Liver (tissue), 9 donors: ENCODE data around the gene MASP2. TPM values are rescaled to one million over a fixed set of nuclear protein-coding genes. Genes with fewer than 3 reads are reported as not detected.

Source experiments
- DNase-seq: peaks from one replicate; pipeline ENCODE4 v3.0.0-alpha.2; 2017; ENCODE audit warnings: low spot score
- H3K27ac ChIP-seq, 2 donors: one replicate each; pipeline ENCODE4 v1.7.0; 2013; ENCODE audit warnings: inconsistent platforms in 2 of 2, low read length in 2 of 2, control low read depth in 1 of 2, low read depth in 1 of 2, mild to moderate bottlenecking in 1 of 2
- H3K27me3 ChIP-seq, 4 donors: one replicate each; pipeline versions ENCODE4 v1.6.1 to v1.7.0; 2013; ENCODE audit warnings: low read length in 3 of 4, inconsistent platforms in 1 of 4, mild to moderate bottlenecking in 1 of 4, moderate library complexity in 1 of 4; ENCODE audit not compliant: control insufficient read depth in 4 of 4, insufficient read depth in 4 of 4
- H3K36me3 ChIP-seq, 4 donors: one replicate each; pipeline versions ENCODE4 v1.6.1 to v1.7.0; 2013; ENCODE audit warnings: low read length in 3 of 4, mild to moderate bottlenecking in 3 of 4, low read depth in 1 of 4, moderate library complexity in 1 of 4; ENCODE audit not compliant: control insufficient read depth in 4 of 4, insufficient read depth in 3 of 4
- H3K4me1 ChIP-seq, 4 donors: one replicate each; pipeline versions ENCODE4 v1.6.1 to v1.7.0; 2013; ENCODE audit warnings: low read length in 3 of 4, mild to moderate bottlenecking in 3 of 4, moderate library complexity in 1 of 4; ENCODE audit not compliant: control insufficient read depth in 4 of 4, insufficient read depth in 4 of 4
- H3K4me3 ChIP-seq, 3 donors: one replicate each; pipeline versions ENCODE4 v1.6.1 to v1.7.0; 2013; ENCODE audit warnings: low read length in 3 of 3, control low read depth in 1 of 3, low read depth in 1 of 3, mild to moderate bottlenecking in 1 of 3
- H3K9ac ChIP-seq, 2 donors: one replicate each; pipeline ENCODE4 v1.7.0; 2013; ENCODE audit warnings: low read length in 2 of 2, mild to moderate bottlenecking in 2 of 2, moderate library complexity in 2 of 2, control low read depth in 1 of 2, low read depth in 1 of 2
- H3K9me3 ChIP-seq, 4 donors: one replicate each; pipeline versions ENCODE4 v1.6.1 to v1.7.0; 2013; ENCODE audit warnings: low read length in 3 of 4; ENCODE audit not compliant: control insufficient read depth in 4 of 4
- ATF3 ChIP-seq: IDR thresholded peaks from 2 replicates; pipeline ENCODE4 v1.6.1; 2016; ENCODE audit warnings: antibody characterized with exemption
- CTCF ChIP-seq: fragments of 150-350 bp; IDR thresholded peaks from 2 replicates; pipeline ENCODE4 v1.5.1; 2017; ENCODE audit warnings: improper control_type of control experiment, low read depth, low read length; ENCODE audit not compliant: missing input control
- FOXA1 ChIP-seq: IDR thresholded peaks from 2 replicates; pipeline ENCODE4 v1.6.1; 2016; ENCODE audit warnings: antibody characterized with exemption
- FOXA2 ChIP-seq: IDR thresholded peaks from 2 replicates; pipeline ENCODE4 v1.6.1; 2016; ENCODE audit warnings: antibody characterized with exemption
- GABPA ChIP-seq, 2 donors: IDR thresholded peaks in 1 of 2; conservative IDR thresholded peaks in 1 of 2; 2 replicates each; pipeline ENCODE4 v1.6.1; 2016; ENCODE audit warnings: antibody characterized with exemption in 2 of 2, mild to moderate bottlenecking in 1 of 2, moderate library complexity in 1 of 2
- HNF4A ChIP-seq, 2 donors: conservative IDR thresholded peaks; 2 replicates each; pipeline ENCODE4 v1.6.1; 2016; ENCODE audit warnings: antibody characterized with exemption in 2 of 2, mild to moderate bottlenecking in 2 of 2
- HNF4G ChIP-seq: IDR thresholded peaks from 2 replicates; pipeline ENCODE4 v1.6.1; 2016; ENCODE audit warnings: antibody characterized with exemption
- JUND ChIP-seq, 2 donors: IDR thresholded peaks; 2 replicates each; pipeline ENCODE4 v1.6.1; 2016; ENCODE audit warnings: antibody characterized with exemption in 2 of 2
- MAX ChIP-seq: IDR thresholded peaks from 2 replicates; pipeline ENCODE4 v1.6.1; 2016; ENCODE audit warnings: antibody characterized with exemption
- NR2F2 ChIP-seq: IDR thresholded peaks from 2 replicates; pipeline ENCODE4 v1.6.1; 2016; ENCODE audit warnings: antibody characterized with exemption
- RAD21 ChIP-seq, 2 donors: IDR thresholded peaks; 2 replicates each; pipeline ENCODE4 v1.6.1; 2016; ENCODE audit warnings: antibody characterized with exemption in 2 of 2, mild to moderate bottlenecking in 2 of 2
- RXRA ChIP-seq, 2 donors: IDR thresholded peaks; 2 replicates each; pipeline ENCODE4 v1.6.1; 2017 to 2018; ENCODE audit warnings: antibody characterized with exemption in 2 of 2, mild to moderate bottlenecking in 1 of 2
- SP1 ChIP-seq: IDR thresholded peaks from 2 replicates; pipeline ENCODE4 v1.6.1; 2018; ENCODE audit warnings: antibody characterized with exemption, mild to moderate bottlenecking
- TAF1 ChIP-seq: conservative IDR thresholded peaks from 2 replicates; pipeline ENCODE4 v1.6.1; 2016; ENCODE audit warnings: antibody characterized with exemption, mild to moderate bottlenecking
- YY1 ChIP-seq: IDR thresholded peaks from 2 replicates; pipeline ENCODE4 v1.6.1; 2016; ENCODE audit warnings: antibody characterized with exemption, mild to moderate bottlenecking
- ZBTB33 ChIP-seq: IDR thresholded peaks from 2 replicates; pipeline ENCODE4 v1.6.1; 2016; ENCODE audit warnings: antibody characterized with exemption
- WGBS: extraction: QIAGEN DNeasy Blood & Tissue Kit; methylation state at CpG from one replicate; pipeline ENCODE4 v1.1.7; 2013; 5-methylcytosine and 5-hydroxymethylcytosine counted together
- polyA plus RNA-seq, 2 donors: library from polyadenylated mRNA; stranded (reverse) in 1 of 2; unstranded in 1 of 2; fragments of 200-250 nt in 1 of 2; fragments of >200 nt in 1 of 2; fragmentation: Nextera tagmentation in 1 of 2; extraction: Ambion mirVana in 1 of 2; gene quantifications; one replicate each; pipeline versions ENCODE4 v1.2.1 to v1.2.3, GENCODE V29; 2013 to 2015
- total RNA-seq, 2 donors: library from RNA; depleted of rRNA; stranded (reverse); fragments of >200 nt; gene quantifications; one replicate each; pipeline ENCODE4 v1.2.3, GENCODE V29; 2014
- donor health status: healthy.
- donor health status: healthy.
- donor health status: healthy.
- donor health status: healthy.
- donor health status: healthy.

Gene MASP2
- total and polyA plus RNA-seq, 4 donors = 30.0 to 530 (median 213) TPM

GRCh38 chr1:11024874-11025203, 22.2 kb downstream of the MASP2 start (continued):
- TF ChIP-seq ZBTB33 (no peak), CTCF (no peak), SP1 (no peak), FOXA2 (no peak), JUND (IDR thresholded peaks at IDR 0.05) (no peak), GABPA (IDR thresholded peaks at IDR 0.05 in 1 of 2, conservative IDR thresholded peaks at IDR 0.05 in 1 of 2) (no peak)

GRCh38 chr1:11024154-11024873, 22.7 kb downstream of the MASP2 start:
- TF ChIP-seq HNF4G = no peak
- no peak for TF ChIP-seq CTCF
- TF ChIP-seq RAD21 (IDR thresholded peaks at IDR 0.05) = no peak
- no peak for TF ChIP-seq GABPA (IDR thresholded peaks at IDR 0.05 in 1 of 2, conservative IDR thresholded peaks at IDR 0.05 in 1 of 2)
- no peak for TF ChIP-seq SP1
- TF ChIP-seq NR2F2 = no peak
- TF ChIP-seq ATF3 = no peak
- TF ChIP-seq TAF1 = no peak
- no peak for TF ChIP-seq FOXA2
- no peak for TF ChIP-seq MAX
- no peak for TF ChIP-seq RXRA (IDR thresholded peaks at IDR 0.05)
- no peak for TF ChIP-seq YY1
- no peak for TF ChIP-seq FOXA1
- TF ChIP-seq HNF4A (conservative IDR thresholded peaks at IDR 0.05) = no peak
- no peak overlapping the region for H3K9ac ChIP-seq
- 92% methylated on average over 3 of the region's 3 CpGs for WGBS
- DNase-seq = no peak
- H3K4me1 ChIP-seq = peaks cover 0 to under 1% (median 0%) of the 10 kb centered on the region in 4 donors
- no peaks in the 10 kb centered on the region for H3K27me3 ChIP-seq
- peaks cover 5 to 78% (median 64%) of the 10 kb centered on the region in 4 donors for H3K36me3 ChIP-seq
- H3K27ac ChIP-seq = no peak overlapping the region
- H3K4me3 ChIP-seq = no peak overlapping the region
- H3K9me3 ChIP-seq = no peaks in the 10 kb centered on the region
